ENCODE data around the gene DEDD2.

The DEDD2 gene

DNA sequence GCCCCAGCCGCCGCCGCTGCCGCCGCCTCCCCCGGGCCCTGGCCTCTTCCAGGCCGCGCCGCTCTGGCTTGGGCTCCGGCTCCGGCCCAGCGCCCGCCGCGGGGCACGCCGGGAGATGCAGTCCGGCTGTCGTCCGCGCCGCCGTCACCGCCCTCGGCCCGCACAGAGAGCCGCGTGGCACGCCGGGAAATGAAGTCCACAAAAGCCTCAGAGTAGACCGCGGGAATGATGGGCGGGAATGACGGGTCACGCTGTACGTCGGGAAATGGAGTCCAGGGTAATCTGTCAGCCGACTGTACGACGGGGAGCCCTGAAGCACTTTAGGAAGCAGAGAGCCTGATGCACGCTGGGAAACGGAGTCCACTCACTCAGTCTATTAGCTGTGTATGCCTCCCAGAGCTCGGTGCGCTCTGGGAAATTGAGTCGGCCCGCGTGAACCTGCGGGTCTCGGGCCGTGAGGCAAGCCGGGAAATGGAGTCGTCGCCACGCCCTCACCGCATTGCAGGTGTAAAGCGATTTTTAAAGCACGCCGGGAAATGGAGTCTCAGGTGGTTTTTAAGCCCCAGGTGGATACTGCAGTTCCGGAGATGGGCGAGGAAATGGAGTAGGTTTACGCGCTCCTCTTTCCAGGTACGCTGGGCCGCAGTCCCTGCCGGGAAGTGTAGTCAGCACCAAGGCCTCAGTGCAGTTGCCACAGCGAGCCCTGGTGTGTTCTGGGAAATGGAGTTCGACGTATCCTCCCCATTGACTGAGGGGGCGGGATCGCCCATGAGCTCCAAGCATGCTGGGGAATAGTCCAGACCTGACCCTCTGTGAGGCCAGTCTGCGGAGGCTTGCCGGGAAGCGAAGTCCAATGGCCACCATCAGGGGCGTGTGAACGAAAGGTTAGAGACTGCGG is 25.3 kb upstream of the DEDD2 start, which contains the start of gene GSK3A:
GSK3A (minus strand) TSS at position 91 of the 898 bp plus-strand sequence. CDS start 137 bp downstream, outside the sequence.
- peak; percentile 56 for TF ChIP-seq POLR2A (IDR thresholded peaks at IDR 0.05; ENCODE audit: extremely low read depth, insufficient read length)
- peak; percentile 49; the same call in 1 of the 2 replicates for TF ChIP-seq MYC (IDR thresholded peaks at IDR 0.05; ENCODE audit: low read depth, low read length)
- TF ChIP-seq, protein P1, sequence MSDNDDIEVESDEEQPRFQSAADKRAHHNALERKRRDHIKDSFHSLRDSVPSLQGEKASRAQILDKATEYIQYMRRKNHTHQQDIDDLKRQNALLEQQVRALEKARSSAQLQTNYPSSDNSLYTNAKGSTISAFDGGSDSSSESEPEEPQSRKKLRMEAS (IDR thresholded peaks at IDR 0.05; ENCODE audit: low read depth, low read length): peak; percentile 77
- TF ChIP-seq, protein P2, sequence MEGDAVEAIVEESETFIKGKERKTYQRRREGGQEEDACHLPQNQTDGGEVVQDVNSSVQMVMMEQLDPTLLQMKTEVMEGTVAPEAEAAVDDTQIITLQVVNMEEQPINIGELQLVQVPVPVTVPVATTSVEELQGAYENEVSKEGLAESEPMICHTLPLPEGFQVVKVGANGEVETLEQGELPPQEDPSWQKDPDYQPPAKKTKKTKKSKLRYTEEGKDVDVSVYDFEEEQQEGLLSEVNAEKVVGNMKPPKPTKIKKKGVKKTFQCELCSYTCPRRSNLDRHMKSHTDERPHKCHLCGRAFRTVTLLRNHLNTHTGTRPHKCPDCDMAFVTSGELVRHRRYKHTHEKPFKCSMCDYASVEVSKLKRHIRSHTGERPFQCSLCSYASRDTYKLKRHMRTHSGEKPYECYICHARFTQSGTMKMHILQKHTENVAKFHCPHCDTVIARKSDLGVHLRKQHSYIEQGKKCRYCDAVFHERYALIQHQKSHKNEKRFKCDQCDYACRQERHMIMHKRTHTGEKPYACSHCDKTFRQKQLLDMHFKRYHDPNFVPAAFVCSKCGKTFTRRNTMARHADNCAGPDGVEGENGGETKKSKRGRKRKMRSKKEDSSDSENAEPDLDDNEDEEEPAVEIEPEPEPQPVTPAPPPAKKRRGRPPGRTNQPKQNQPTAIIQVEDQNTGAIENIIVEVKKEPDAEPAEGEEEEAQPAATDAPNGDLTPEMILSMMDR (IDR thresholded peaks at IDR 0.05; ENCODE audit: low read depth, low read length): no peak
- DNase-seq (ENCODE audit: low read depth): peak; percentile 96
- peak within 1 kb of the TSS; percentile 94 for H3K4me3 ChIP-seq (ENCODE audit: low read depth, low read length)

- no peak for DNase-seq (ENCODE audit: low read depth)
- TF ChIP-seq POLR2A (IDR thresholded peaks at IDR 0.05; ENCODE audit: extremely low read depth, insufficient read length) (no peak), MYC (IDR thresholded peaks at IDR 0.05; ENCODE audit: low read depth, low read length) (no peak)
- TF ChIP-seq, protein P1 (IDR thresholded peaks at IDR 0.05; ENCODE audit: low read depth, low read length): no peak
- TF ChIP-seq, protein P2 (IDR thresholded peaks at IDR 0.05; ENCODE audit: low read depth, low read length): no peak
- peak overlapping the region; percentile 94 for H3K4me3 ChIP-seq (ENCODE audit: low read depth, low read length)
These were observed 24.6 kb upstream of the DEDD2 start for GRCh38 chr19:42242069-42242511.

DNA sequence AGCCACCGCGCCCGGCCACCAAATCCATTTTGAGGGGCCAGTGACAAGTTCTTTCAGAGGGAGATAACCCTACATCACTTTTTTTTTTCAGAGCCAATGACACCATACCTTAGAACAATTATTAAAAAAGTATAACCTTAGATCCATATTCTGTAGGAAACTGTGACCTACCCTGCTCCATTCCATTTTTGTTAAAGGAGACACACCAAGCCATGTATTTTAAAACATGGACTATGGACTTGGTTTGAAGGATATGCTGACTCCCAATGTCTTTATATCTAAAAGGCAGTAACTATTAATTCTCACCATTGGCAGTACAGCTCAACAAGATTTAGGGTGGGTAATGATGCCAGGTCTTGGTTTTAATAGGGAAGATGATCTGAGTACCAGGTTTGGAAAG is 23.8 kb upstream of the DEDD2 start:
- no peak for DNase-seq (ENCODE audit: low read depth)
- TF ChIP-seq POLR2A (IDR thresholded peaks at IDR 0.05; ENCODE audit: extremely low read depth, insufficient read length): no peak
- TF ChIP-seq MYC (IDR thresholded peaks at IDR 0.05; ENCODE audit: low read depth, low read length): no peak
- TF ChIP-seq, protein P1 (IDR thresholded peaks at IDR 0.05; ENCODE audit: low read depth, low read length): no peak
- TF ChIP-seq, protein P2 (IDR thresholded peaks at IDR 0.05; ENCODE audit: low read depth, low read length): no peak
- H3K4me3 ChIP-seq (ENCODE audit: low read depth, low read length): peak overlapping the region; percentile 94

GRCh38 chr19:42239544-42240220 is 22.2 kb upstream of the DEDD2 start:
- DNase-seq (ENCODE audit: low read depth): no peak
- no peak overlapping the region for H3K4me3 ChIP-seq (ENCODE audit: low read depth, low read length)
- TF ChIP-seq, protein P2 (IDR thresholded peaks at IDR 0.05; ENCODE audit: low read depth, low read length): no peak
- TF ChIP-seq, protein P1 (IDR thresholded peaks at IDR 0.05; ENCODE audit: low read depth, low read length): no peak
- no peak for TF ChIP-seq POLR2A (IDR thresholded peaks at IDR 0.05; ENCODE audit: extremely low read depth, insufficient read length)

GRCh38 chr19:42235181-42235580 is 17.7 kb upstream of the DEDD2 start:
- H3K4me3 ChIP-seq (ENCODE audit: low read depth, low read length): no peak overlapping the region
- TF ChIP-seq MYC (IDR thresholded peaks at IDR 0.05; ENCODE audit: low read depth, low read length) (no peak), POLR2A (IDR thresholded peaks at IDR 0.05; ENCODE audit: extremely low read depth, insufficient read length) (no peak)
- TF ChIP-seq, protein P2 (IDR thresholded peaks at IDR 0.05; ENCODE audit: low read depth, low read length): no peak
- TF ChIP-seq, protein P1 (IDR thresholded peaks at IDR 0.05; ENCODE audit: low read depth, low read length): no peak
- DNase-seq (ENCODE audit: low read depth): no peak

All from NB4 (cell line).